Heart left ventricle (tissue), 16 donors: Measurements from ENCODE around the gene TEX55. TPM values are rescaled to one million over a fixed set of nuclear protein-coding genes. Genes with fewer than 3 reads are reported as not detected.

Experiments
- ATAC-seq, 4 donors: fragments of 200-7000 bp; cut with Tn5 transposase; one replicate each; pipeline ENCODE4 v1.9.1; 2020 to 2022; ENCODE audit warnings: moderate library complexity in 4 of 4, mild to moderate bottlenecking in 3 of 4, moderate number of reproducible peaks in 1 of 4
- DNase-seq, 5 donors: peaks; one replicate each; pipeline ENCODE4 v3.0.0-alpha.2; 2020
- H3K27ac ChIP-seq, 12 donors: fragments of 200-600 bp; sonication (generic) in 4 of 12; one replicate each; pipeline versions ENCODE4 v1.5.0 to v1.8.0; 2016 to 2022; ENCODE audit warnings: mild to moderate bottlenecking in 2 of 12
- H3K27me3 ChIP-seq, 9 donors: fragments of 200-600 bp; sonication (generic) in 2 of 9; one replicate each; pipeline versions ENCODE4 v1.5.1 to v1.8.0; 2016 to 2022; ENCODE audit warnings: mild to moderate bottlenecking in 3 of 9
- H3K36me3 ChIP-seq, 9 donors: fragments of 200-600 bp; sonication (generic) in 2 of 9; one replicate each; pipeline versions ENCODE4 v1.5.0 to v1.8.0; 2018 to 2022; ENCODE audit warnings: mild to moderate bottlenecking in 2 of 9
- H3K4me1 ChIP-seq, 12 donors: fragments of 200-600 bp; sonication (generic) in 4 of 12; one replicate each; pipeline versions ENCODE4 v1.5.0 to v1.8.0; 2016 to 2022; ENCODE audit warnings: mild to moderate bottlenecking in 3 of 12
- H3K4me3 ChIP-seq, 12 donors: fragments of 200-600 bp; sonication (generic) in 4 of 12; one replicate each; pipeline versions ENCODE4 v1.5.0 to v1.8.0; 2017 to 2022; ENCODE audit warnings: mild to moderate bottlenecking in 9 of 12, moderate library complexity in 4 of 12
- H3K9me3 ChIP-seq, 12 donors: fragments of 200-600 bp; sonication (generic) in 4 of 12; one replicate each; pipeline versions ENCODE4 v1.5.0 to v1.8.0; 2016 to 2022; ENCODE audit warnings: mild to moderate bottlenecking in 1 of 12
- POLR2A ChIP-seq, 2 donors: fragments of 450-650 bp; IDR thresholded peaks; one replicate each; pipeline ENCODE4 v1.6.1; 2017; ENCODE audit warnings: antibody characterized with exemption in 2 of 2, mild to moderate bottlenecking in 2 of 2, moderate library complexity in 2 of 2
- WGBS, 4 donors: extraction: QIAGEN DNeasy Blood & Tissue Kit in 2 of 4; methylation state at CpG; one replicate each; pipeline versions ENCODE4 v1.1.5 to v1.1.7; 2013 to 2018; 5-methylcytosine and 5-hydroxymethylcytosine counted together
- intact Hi-C, 10 donors: fragments of 100-400 bp; cut with DNase I; formaldehyde crosslinking; loops; one replicate each; pipeline versions ENCODE4 v1.11.1 to v1.14.2; 2022
- polyA plus RNA-seq, 2 donors: library from polyadenylated mRNA; stranded (reverse); fragments of 200-250 nt; gene quantifications; one replicate each; pipeline ENCODE4 v1.2.3, GENCODE V29; 2013
- total RNA-seq, 9 donors: library from RNA; depleted of rRNA in 2 of 9; stranded (reverse); fragments of >200 nt in 2 of 9; fragmentation: NEBNext Ultra II Directional in 3 of 9; extraction: Animal tissue kit (Norgen Biotek cat#: 25700) in 3 of 9; gene quantifications; one replicate each; pipeline versions ENCODE4 v1.1.0 to v1.2.4, GENCODE V29; 2016 to 2023
- TF ChIP-seq, protein P1 (sequence below), 12 donors: fragments of 200-600 bp; sonication (generic) in 4 of 12; IDR thresholded peaks; one replicate each; pipeline versions ENCODE4 v1.5.0 to v1.8.0; 2018 to 2022; ENCODE audit warnings: antibody characterized with exemption in 12 of 12, mild to moderate bottlenecking in 5 of 12
- donor health status: ischemic (EF 13 %, LVEDD 7.1; RV severe dilation, severe dysfunction).
- donor health status: healthy with polysubstance abuse.
- donor health status: DM: no; HTN: yes; CAD: no.
- donor health status: DM: no; HTN: no; CAD: no.
- donor health status: ischemic (EF 25% LVEDD 6.9; RV normal size, moderate dysfunction).
- donor health status: ischemic (EF 25% LVEDD 5.7; RV mildly dilated, moderate dysfunction).
- donor health status: healthy.
- donor health status: DM: yes; HTN: yes; CAD: no.
- donor health status: ischemic (EF 35%, LVEDD 5.7; RV mildly dilated, moderate dysfunction).
- donor health status: nonischemic (EF 11% LVEDD 7.7; RV severe dilation, severe dysfunction).
- donor health status: DM: yes; HTN: yes; CAD: no.
- donor health status: PGD.
- donor health status: ischemic (EF 29% LVEDD 5.4; RV normal size, mild dysfunction).
- donor health status: nonischemic (EF 23%, LVEDD 6.1; RV moderate dilation, normal function).

Gene TEX55
- total and polyA plus RNA-seq, 11 donors, result not detected

GRCh38 chr3:119194237-119195150, 48.5 kb downstream of the TEX55 start:
- DNase-seq, result no peak
- H3K27me3 ChIP-seq, result no peaks in the 10 kb centered on the region
- H3K4me1 ChIP-seq, result no peaks in the 10 kb centered on the region
- WGBS, 4 donors, result 85 to 92% (median 89%) methylated on average over 7 of the region's 7 CpGs
- H3K36me3 ChIP-seq, result no peaks in the 10 kb centered on the region
- H3K9me3 ChIP-seq, result no peaks in the 10 kb centered on the region
- TF ChIP-seq, protein P1, sequence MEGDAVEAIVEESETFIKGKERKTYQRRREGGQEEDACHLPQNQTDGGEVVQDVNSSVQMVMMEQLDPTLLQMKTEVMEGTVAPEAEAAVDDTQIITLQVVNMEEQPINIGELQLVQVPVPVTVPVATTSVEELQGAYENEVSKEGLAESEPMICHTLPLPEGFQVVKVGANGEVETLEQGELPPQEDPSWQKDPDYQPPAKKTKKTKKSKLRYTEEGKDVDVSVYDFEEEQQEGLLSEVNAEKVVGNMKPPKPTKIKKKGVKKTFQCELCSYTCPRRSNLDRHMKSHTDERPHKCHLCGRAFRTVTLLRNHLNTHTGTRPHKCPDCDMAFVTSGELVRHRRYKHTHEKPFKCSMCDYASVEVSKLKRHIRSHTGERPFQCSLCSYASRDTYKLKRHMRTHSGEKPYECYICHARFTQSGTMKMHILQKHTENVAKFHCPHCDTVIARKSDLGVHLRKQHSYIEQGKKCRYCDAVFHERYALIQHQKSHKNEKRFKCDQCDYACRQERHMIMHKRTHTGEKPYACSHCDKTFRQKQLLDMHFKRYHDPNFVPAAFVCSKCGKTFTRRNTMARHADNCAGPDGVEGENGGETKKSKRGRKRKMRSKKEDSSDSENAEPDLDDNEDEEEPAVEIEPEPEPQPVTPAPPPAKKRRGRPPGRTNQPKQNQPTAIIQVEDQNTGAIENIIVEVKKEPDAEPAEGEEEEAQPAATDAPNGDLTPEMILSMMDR (IDR thresholded peaks at IDR 0.05), result no peak
- no peak for TF ChIP-seq POLR2A (IDR thresholded peaks at IDR 0.05)
- no peak for ATAC-seq
- H3K27ac ChIP-seq, result no peak overlapping the region
- no peak overlapping the region for H3K4me3 ChIP-seq
- intact Hi-C loops, result no loop called here

DNA sequence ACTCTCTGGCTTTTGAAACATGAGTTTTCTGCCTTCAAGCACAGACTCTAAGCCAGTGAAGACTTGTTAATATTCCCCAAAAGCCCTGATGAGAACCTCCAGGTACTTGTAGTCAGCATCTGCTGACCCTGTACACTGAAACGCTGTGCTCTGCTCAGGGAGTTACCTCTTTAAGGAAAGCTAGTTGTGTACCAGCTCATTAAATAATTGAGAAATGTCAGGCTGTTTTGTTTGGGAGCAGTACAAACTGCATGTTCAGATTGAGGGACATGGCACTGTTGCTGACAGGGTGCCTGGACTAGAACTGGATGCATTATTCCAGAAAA, 49.1 kb downstream of the TEX55 start:
- 70 to 89% (median 77%) methylated on average over 1 of the region's 1 CpG for WGBS, 4 donors
- Histone ChIP-seq H3K27me3 (no peaks in the 10 kb centered on the region), H3K27ac (no peak overlapping the region), H3K9me3 (no peaks in the 10 kb centered on the region), H3K36me3 (no peaks in the 10 kb centered on the region), H3K4me1 (no peaks in the 10 kb centered on the region), H3K4me3 (no peak overlapping the region)
- no peak for DNase-seq
- intact Hi-C loops, result no loop called here
- TF ChIP-seq, protein P1 (IDR thresholded peaks at IDR 0.05), result no peak
- no peak for TF ChIP-seq POLR2A (IDR thresholded peaks at IDR 0.05)
- ATAC-seq, result no peak

DNA sequence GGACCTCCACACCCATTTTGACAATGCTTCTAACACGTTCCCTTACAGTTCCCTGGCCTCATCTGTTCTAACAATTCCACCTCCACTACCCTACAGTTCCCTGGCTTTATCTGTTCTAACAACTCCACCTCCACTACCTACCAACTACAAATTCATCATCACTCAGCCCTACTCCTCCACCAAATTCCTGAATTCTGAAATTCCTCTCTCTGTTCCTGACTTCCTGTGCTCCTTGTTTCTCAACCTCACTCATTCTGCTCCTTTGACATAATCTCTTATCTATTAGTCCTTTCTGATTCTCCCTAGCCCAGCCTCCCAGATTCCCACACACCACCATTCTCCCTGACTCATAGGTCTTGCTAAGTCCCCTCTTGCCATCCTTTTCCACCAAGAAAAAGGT, 49.9 kb downstream of the TEX55 start:
- intact Hi-C loops, result no loop called here
- 72 to 81% (median 74%) methylated on average over 1 of the region's 1 CpG for WGBS, 4 donors
- no peak overlapping the region for H3K4me3 ChIP-seq
- no peak overlapping the region for H3K27ac ChIP-seq
- no peaks in the 10 kb centered on the region for H3K36me3 ChIP-seq
- H3K9me3 ChIP-seq, result no peaks in the 10 kb centered on the region
- ATAC-seq, result no peak
- DNase-seq, result no peak
- H3K27me3 ChIP-seq, result no peaks in the 10 kb centered on the region
- no peaks in the 10 kb centered on the region for H3K4me1 ChIP-seq
- no peak for TF ChIP-seq POLR2A (IDR thresholded peaks at IDR 0.05)
- TF ChIP-seq, protein P1 (IDR thresholded peaks at IDR 0.05), result no peak

Other genes with a start within 250 kb of the TEX55 start
- 1 to 10 TPM in 6 of 9 donors, under 1 TPM in 3; 0.32 to 5.0 (median 1.5) TPM for gene IGSF11, start 111.3 kb upstream of the TEX55 start, total RNA-seq
- under 1 TPM; 0.33 to 0.57 TPM for gene IGSF11, start 111.3 kb upstream of the TEX55 start, polyA plus RNA-seq
- gene UPK1B, start 27.4 kb downstream of the TEX55 start, total RNA-seq, result 10 to 100 TPM in 1 of 9 donors, not detected in 8; 20.4 TPM
- gene UPK1B, start 27.4 kb downstream of the TEX55 start, polyA plus RNA-seq, result not detected
- gene B4GALT4, start 94.7 kb downstream of the TEX55 start, total RNA-seq, result 10 to 100 TPM in 6 of 9 donors, 1 to 10 TPM in 3; 8.1 to 15.9 (median 10.6) TPM
- gene B4GALT4, start 94.7 kb downstream of the TEX55 start, polyA plus RNA-seq, result 10 to 100 TPM; 13.0 to 14.0 TPM
- 10 to 100 TPM; 29.8 to 79.1 (median 37.8) TPM for gene ARHGAP31, start 148.2 kb downstream of the TEX55 start, total RNA-seq
- 10 to 100 TPM; 10.4 to 28.6 TPM for gene ARHGAP31, start 148.2 kb downstream of the TEX55 start, polyA plus RNA-seq